DND-41 (cell line): ENCODE measurements around the gene COL4A5.

Experiments used
- ATAC-seq: fragments of 200-7000 bp; cut with Tn5 transposase; 3 replicates; pipeline ENCODE4 v1.9.1; 2021; ENCODE audit warnings: low read depth; ENCODE audit not compliant: insufficient read depth
- DNase-seq: peaks from one replicate; pipeline ENCODE4 v3.0.0-alpha.2; 2020
- H2AFZ ChIP-seq: 2 replicates; pipeline ENCODE4 v1.6.0; 2012; ENCODE audit warnings: low read depth, low read length
- H3K27ac ChIP-seq: 2 replicates; pipeline ENCODE4 v1.5.1; 2012; ENCODE audit warnings: low read length, inconsistent platforms
- H3K27me3 ChIP-seq: fragments of 200-600 bp; sonication (generic); 2 replicates; pipeline ENCODE4 v1.6.0; 2012; ENCODE audit warnings: low read length, mild to moderate bottlenecking, inconsistent platforms; ENCODE audit not compliant: insufficient read depth, poor library complexity
- H3K36me3 ChIP-seq: 2 replicates; pipeline ENCODE4 v1.5.1; 2012; ENCODE audit warnings: low read length, inconsistent platforms; ENCODE audit not compliant: insufficient read depth
- H3K4me1 ChIP-seq: 2 replicates; pipeline ENCODE4 v1.5.1; 2012; ENCODE audit warnings: mild to moderate bottlenecking, low read length; ENCODE audit not compliant: insufficient read depth
- H3K4me2 ChIP-seq: 2 replicates; pipeline ENCODE4 v1.6.0; 2012; ENCODE audit warnings: mild to moderate bottlenecking, moderate library complexity, low read length, inconsistent platforms; ENCODE audit not compliant: insufficient read depth
- H3K4me3 ChIP-seq, 2 experiments: fragments of 200-600 bp in 1 of 2; shearing (Covaris generic) in 1 of 2; 2 replicates each; pipeline ENCODE4 v1.5.1; 2012 to 2016; ENCODE audit warnings: inconsistent platforms in 2 of 2, low read length in 2 of 2, mild to moderate bottlenecking in 2 of 2, low read depth in 1 of 2, moderate library complexity in 1 of 2
- H3K79me2 ChIP-seq: 2 replicates; pipeline ENCODE4 v1.6.0; 2012; ENCODE audit warnings: low read length, inconsistent platforms; ENCODE audit not compliant: insufficient read depth
- H3K9ac ChIP-seq: 2 replicates; pipeline ENCODE4 v1.6.0; 2012; ENCODE audit warnings: low read depth, mild to moderate bottlenecking, inconsistent platforms, low read length, moderate library complexity
- H3K9me3 ChIP-seq: 2 replicates; pipeline ENCODE4 v1.5.1; 2012; ENCODE audit warnings: low read length, moderate library complexity, mild to moderate bottlenecking, inconsistent platforms; ENCODE audit not compliant: insufficient read depth, severe bottlenecking
- H4K20me1 ChIP-seq: 2 replicates; pipeline ENCODE4 v1.6.0; 2012; ENCODE audit warnings: low read length; ENCODE audit not compliant: insufficient read depth
- CTCF ChIP-seq: IDR thresholded peaks from 2 replicates; pipeline ENCODE4 v1.5.1; 2012; ENCODE audit warnings: borderline replicate concordance, low read length, moderate library complexity, mild to moderate bottlenecking; ENCODE audit not compliant: poor library complexity, severe bottlenecking; ENCODE audit errors: extremely low read depth
- EZH2 ChIP-seq: IDR thresholded peaks from 3 replicates; pipeline ENCODE4 v1.6.1; 2012; ENCODE audit warnings: borderline replicate concordance, low read depth, mild to moderate bottlenecking, moderate library complexity, low read length, inconsistent platforms; ENCODE audit not compliant: severe bottlenecking

COL4A5 gene

GRCh38 chrX:108590496-108590895 is 150.9 kb downstream of the COL4A5 start:
- Histone ChIP-seq H3K4me1 (no peaks in the 10 kb centered on the region), H3K4me2 (no peak overlapping the region), H3K27me3 (no peaks in the 10 kb centered on the region), H4K20me1 (no peaks in the 10 kb centered on the region), H3K4me3 (no peak overlapping the region), H3K9me3 (no peaks in the 10 kb centered on the region), H3K36me3 (no peaks in the 10 kb centered on the region), H3K9ac (no peak overlapping the region), H3K27ac (no peak overlapping the region), H3K79me2 (no peaks in the 10 kb centered on the region), H2AFZ (no peak overlapping the region)
- no peak for DNase-seq
- ATAC-seq, result no peak
- TF ChIP-seq EZH2 (no peak), CTCF (no peak)

GRCh38 chrX:108601276-108601675 is 161.6 kb downstream of the COL4A5 start:
- Histone ChIP-seq H3K9me3 (no peaks in the 10 kb centered on the region), H3K79me2 (no peaks in the 10 kb centered on the region), H3K4me1 (no peaks in the 10 kb centered on the region), H4K20me1 (no peaks in the 10 kb centered on the region), H3K4me2 (no peak overlapping the region), H3K4me3 (no peak overlapping the region), H3K27ac (no peak overlapping the region), H3K9ac (no peak overlapping the region), H3K36me3 (no peaks in the 10 kb centered on the region), H2AFZ (no peak overlapping the region), H3K27me3 (no peaks in the 10 kb centered on the region)
- TF ChIP-seq EZH2 (no peak), CTCF (no peak)
- no peak for ATAC-seq
- no peak for DNase-seq

GRCh38 chrX:108610141-108610540 is 170.5 kb downstream of the COL4A5 start:
- TF ChIP-seq EZH2 (no peak), CTCF (no peak)
- H3K4me1 ChIP-seq, result no peaks in the 10 kb centered on the region
- ATAC-seq, result no peak

GRCh38 chrX:108614616-108615015 is 175.0 kb downstream of the COL4A5 start:
- Histone ChIP-seq H3K27ac (no peak overlapping the region), H3K4me2 (no peak overlapping the region), H4K20me1 (no peaks in the 10 kb centered on the region), H3K79me2 (no peaks in the 10 kb centered on the region), H3K27me3 (no peaks in the 10 kb centered on the region), H3K36me3 (no peaks in the 10 kb centered on the region), H3K9ac (no peak overlapping the region), H2AFZ (no peak overlapping the region), H3K4me1 (no peaks in the 10 kb centered on the region), H3K4me3 (no peak overlapping the region), H3K9me3 (no peaks in the 10 kb centered on the region)
- TF ChIP-seq EZH2, result no peak
- TF ChIP-seq CTCF, result no peak
- DNase-seq (no peak), ATAC-seq (no peak)

More at GRCh38 chrX:108610141-108610540, 170.5 kb downstream of the COL4A5 start:
- Histone ChIP-seq H2AFZ (no peak overlapping the region), H3K79me2 (no peaks in the 10 kb centered on the region), H3K9ac (no peak overlapping the region), H3K27ac (no peak overlapping the region), H3K9me3 (no peaks in the 10 kb centered on the region), H3K27me3 (no peaks in the 10 kb centered on the region), H3K4me3 (no peak overlapping the region), H4K20me1 (no peaks in the 10 kb centered on the region), H3K36me3 (no peaks in the 10 kb centered on the region), H3K4me2 (no peak overlapping the region)
- no peak for DNase-seq
